ENCODE results near the gene MLLT6. TPM values are rescaled to one million over a fixed set of nuclear protein-coding genes. Genes with fewer than 3 reads are reported as not detected.

MLLT6 gene
- total and polyA plus RNA-seq, 2 of the 13 experiments (the other 11 are each of a cell fraction or from before 2014, with no cell fraction given): 50.7 to 69.5 TPM

GRCh38 chr17:38657824-38658740, 47.0 kb upstream of the MLLT6 start (continued):
- TF ChIP-seq GRHL1 (CRISPR knock-in tag; conservative IDR thresholded peaks at IDR 0.05) (no peak), ZNF564 (CRISPR knock-in tag; IDR thresholded peaks at IDR 0.05) (no peak), NFYB (CRISPR knock-in tag; IDR thresholded peaks at IDR 0.05) (0 out of 2 replicates have a peak, but pooled peaks have one; percentile 12), SPEN (CRISPR knock-in tag; IDR thresholded peaks at IDR 0.05; ENCODE audit: low read depth) (peak; percentile 9; the same call in 1 of the 2 replicates), FOXO4 (CRISPR knock-in tag; conservative IDR thresholded peaks at IDR 0.05) (no peak), ZNF430 (CRISPR knock-in tag; IDR thresholded peaks at IDR 0.05) (no peak), KIAA2018 (CRISPR knock-in tag; IDR thresholded peaks at IDR 0.05; ENCODE audit: borderline replicate concordance) (peak; percentile 26; the same call in 1 of the 2 replicates), HHEX (CRISPR knock-in tag; IDR thresholded peaks at IDR 0.05) (no peak), ZNF883 (CRISPR knock-in tag; IDR thresholded peaks at IDR 0.05; ENCODE audit: not compliant biosample characterization) (peak; percentile 0), SAFB2 (CRISPR knock-in tag; IDR thresholded peaks at IDR 0.05; ENCODE audit: borderline replicate concordance, low read depth) (peak; percentile 85; the same call in 1 of the 2 replicates), PRDM10 (CRISPR knock-in tag; IDR thresholded peaks at IDR 0.05; ENCODE audit: low read depth) (0 out of 2 replicates have a peak, but pooled peaks have one; percentile 14), EEA1 (CRISPR knock-in tag; IDR thresholded peaks at IDR 0.05; ENCODE audit: borderline replicate concordance) (peak; percentile 81; the same call in 1 of the 2 replicates)

All from HepG2 (cell line).